HG02610 (cell line): ENCODE data around the gene CACNA1B.

Source experiments
- ATAC-seq: cut with Tn5 transposase; IDR thresholded peaks from one replicate; pipeline ENCODE4 v1.9.1; 2021; ENCODE audit warnings: mild to moderate bottlenecking, moderate library complexity; ENCODE audit not compliant: unreplicated experiment

Gene CACNA1B

DNA sequence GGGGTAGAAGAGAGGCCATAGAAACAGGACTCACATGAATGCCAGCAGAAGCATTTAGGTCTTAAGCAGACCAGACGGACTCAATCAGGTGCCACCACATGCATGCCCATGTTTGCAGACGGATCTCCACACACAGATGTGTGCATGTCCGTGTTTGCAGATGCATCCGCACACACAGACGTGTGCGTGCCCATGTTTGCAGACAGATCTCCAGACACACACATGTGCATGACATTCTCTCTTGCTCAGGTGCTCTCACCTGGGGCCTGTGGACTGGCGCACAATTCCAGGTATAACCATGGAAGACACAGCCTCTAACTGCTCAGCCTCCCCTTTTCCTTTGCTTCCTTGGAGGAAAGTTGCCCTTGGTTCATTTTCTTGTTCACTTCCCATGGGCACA is 148.3 kb downstream of the CACNA1B start:
- no peak for ATAC-seq

GRCh38 chr9:138028596-138028995 is 151.0 kb downstream of the CACNA1B start:
- ATAC-seq: no peak

- ATAC-seq: no peak
Measured at GRCh38 chr9:138031186-138031585, 153.6 kb downstream of the CACNA1B start.

- ATAC-seq: no peak
Measured at GRCh38 chr9:138033950-138034349, 156.4 kb downstream of the CACNA1B start.

DNA sequence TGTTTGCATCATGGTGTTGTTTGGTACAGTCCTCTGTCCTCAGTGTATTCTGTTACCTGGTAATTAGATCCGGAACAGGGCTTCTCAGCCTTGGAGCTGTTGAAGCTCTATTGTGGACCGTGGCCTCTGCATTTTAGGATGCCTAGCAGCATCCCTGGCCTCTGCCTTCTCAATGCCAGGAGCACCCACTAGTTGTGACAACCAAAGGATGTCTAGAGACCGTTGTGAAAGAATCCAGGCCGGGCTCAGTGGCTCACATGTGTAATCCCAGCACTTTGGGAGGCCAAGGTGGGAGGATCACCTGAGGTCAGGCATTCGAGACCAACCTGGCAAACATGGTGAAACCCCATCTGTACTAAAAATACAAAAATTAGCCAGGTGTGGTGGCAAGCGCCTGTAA is 159.6 kb downstream of the CACNA1B start:
- ATAC-seq: no peak

DNA sequence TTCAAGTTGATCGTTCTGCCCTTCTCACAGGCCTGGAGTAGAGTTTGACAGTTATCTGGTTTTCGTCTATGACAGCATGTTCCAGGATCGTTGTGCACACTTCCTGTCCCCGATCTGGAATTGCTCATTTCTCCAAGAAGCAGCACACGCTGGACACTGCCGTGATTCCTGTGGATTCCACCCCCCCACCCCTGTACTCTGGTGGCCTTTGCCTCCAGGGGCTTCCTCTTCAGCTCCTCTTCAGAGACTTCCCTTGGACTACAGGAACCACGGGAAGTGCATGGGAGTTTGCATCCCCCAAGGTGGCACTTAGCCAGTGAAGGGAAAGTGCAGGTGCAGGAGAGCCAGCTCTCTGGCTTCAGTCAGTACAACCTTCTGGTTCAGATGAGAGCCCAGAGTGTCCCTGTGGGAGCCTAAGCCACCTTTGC is 160.7 kb downstream of the CACNA1B start:
- ATAC-seq: no peak

DNA sequence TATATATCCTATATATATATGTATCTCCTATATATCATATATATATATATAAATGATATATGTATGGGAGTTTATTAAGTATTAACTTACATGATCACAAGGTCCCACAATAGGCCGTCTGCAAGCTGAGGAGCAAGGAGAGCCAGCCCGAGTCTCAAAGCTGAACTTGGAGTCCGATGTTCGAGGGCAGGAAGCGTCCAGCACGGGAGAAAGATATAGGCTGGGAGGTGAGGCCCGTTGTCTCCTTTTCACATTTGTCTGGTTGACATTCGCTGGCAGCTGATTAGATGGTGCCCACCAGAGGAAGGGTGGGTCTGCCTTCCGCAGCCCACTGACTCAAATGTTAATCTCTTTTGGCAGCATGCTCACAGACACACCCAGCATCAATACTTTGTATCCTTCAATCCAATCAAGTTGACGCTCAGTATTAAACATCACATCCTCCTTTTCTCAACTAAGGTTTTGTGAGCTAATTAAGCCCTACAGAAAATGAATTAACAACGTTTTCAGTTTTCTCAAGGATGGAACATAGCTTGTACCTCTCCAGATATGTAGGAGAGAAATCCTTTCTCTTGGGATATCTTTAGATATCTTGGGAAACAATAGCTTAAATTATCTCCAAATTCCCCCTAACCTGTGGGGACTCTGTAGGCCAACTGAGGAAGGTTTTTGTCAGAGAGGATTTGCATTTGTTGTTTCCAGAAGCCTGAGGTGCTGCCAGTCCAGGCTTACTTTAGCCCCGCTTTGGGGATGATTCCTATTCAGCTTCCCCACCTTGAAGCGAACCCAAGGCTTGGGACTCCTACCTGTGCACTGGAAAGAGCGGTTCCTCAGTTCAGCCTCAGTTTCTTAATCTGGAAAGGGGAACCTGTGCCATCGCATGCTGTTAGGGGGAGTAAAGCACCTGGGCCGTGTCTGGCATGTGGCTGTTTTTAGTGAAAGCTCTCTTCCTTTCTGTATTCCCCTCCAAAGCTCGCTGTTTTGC is 163.2 kb downstream of the CACNA1B start:
- ATAC-seq: no peak

GRCh38 chr9:138042146-138042545 is 164.6 kb downstream of the CACNA1B start:
- no peak for ATAC-seq

- ATAC-seq: no peak
Measured at GRCh38 chr9:138042640-138043039, 165.1 kb downstream of the CACNA1B start.

GRCh38 chr9:138043061-138043410 is 165.5 kb downstream of the CACNA1B start:
- no peak for ATAC-seq

- no peak for ATAC-seq
Measured at GRCh38 chr9:138043411-138044345, 166.1 kb downstream of the CACNA1B start.

DNA sequence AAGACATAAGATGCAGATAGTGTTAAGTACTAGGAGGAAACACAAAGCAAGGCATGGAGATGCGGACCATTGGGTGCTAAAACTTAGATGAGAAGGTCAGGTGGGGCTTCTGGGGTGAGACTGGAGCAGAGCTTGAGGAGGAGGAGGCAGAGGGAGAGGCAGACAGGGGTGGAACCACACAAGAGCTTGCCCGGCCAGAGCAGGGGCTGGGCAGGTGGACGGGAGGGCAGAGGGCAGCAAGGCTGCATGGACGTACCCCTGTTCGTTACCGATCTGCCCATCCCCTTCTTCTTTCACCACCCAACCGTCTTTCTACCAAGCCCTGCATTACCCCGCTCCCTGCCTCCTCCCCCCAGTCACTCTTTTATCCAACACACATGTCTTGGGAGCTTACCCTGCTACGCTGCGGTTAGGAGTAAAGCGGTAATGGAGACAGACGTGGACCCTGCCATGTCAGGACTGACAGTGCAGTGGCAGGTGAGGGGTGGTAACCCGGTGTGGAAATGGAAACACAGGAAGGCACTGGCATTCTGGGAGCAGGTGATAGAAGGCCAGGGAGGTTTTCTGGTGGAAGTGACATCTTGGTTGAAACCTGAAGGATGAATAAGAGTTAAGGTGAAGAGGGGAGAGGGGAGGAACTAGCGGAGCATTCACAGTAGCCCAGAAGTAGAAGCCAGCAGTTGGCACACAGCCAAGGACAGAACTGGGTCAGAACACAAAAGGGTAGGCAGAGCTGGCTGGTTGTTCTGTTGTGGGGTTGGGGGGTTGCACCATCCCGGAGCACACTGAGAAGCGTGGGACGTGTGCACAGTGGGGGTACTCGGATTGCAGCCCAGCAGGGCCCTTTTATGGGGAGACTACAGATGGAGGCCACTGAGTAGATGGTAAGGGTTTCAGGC is 167.2 kb downstream of the CACNA1B start:
- no peak for ATAC-seq

- ATAC-seq: no peak
Measured at GRCh38 chr9:138045541-138046490, 168.2 kb downstream of the CACNA1B start.

GRCh38 chr9:138046641-138047301 is 169.2 kb downstream of the CACNA1B start:
- no peak for ATAC-seq

DNA sequence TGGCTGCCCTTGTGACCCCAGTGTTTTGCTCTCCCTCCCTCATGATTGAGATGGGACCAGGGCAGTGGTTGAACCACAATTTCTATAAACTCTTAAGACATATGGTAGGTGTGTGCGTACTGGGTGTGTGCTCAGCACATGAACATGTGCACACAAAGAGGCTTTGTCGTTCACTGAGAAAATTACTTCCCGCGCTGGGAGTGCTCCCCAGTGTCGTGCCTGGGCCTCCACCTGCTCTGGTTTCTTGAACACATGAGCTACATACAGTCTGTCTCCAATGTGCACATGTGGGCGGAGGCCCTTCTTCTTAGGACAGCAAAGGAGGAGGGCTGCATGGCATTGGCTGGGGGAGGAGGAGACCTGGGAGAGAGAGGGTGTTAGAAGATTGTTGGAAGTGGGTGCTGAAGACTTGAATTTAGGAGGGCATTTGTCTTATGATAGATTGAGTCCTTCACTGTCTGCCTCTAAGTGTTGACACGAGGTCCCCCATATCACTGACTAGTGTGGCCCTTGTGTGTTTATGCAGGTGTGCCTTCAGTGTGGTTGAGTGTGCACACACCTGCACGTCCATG is 170.0 kb downstream of the CACNA1B start:
- no peak for ATAC-seq

DNA sequence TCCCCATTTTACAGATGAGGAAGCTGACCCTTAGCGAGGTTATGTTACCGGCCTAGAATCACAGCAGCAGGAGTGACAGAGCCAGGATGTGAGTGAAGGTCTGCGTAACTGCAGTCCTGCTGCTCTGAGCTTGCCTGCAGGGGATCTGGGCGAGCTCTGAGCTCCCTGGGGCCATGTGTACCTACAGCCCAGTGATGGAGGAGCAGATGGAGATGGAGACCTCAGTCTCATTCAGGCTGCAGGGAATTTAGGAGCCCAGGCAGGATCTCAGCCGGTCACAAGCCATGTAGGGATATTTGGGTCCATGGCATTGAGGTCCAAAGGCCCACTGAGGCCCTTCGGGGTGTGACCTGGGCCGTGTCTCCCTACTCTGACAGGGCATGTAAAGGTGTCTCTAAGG is 170.6 kb downstream of the CACNA1B start:
- no peak for ATAC-seq

- no peak for ATAC-seq
Measured at GRCh38 chr9:138049085-138049778, 171.7 kb downstream of the CACNA1B start.
